GM21529 (cell line): Measurements from ENCODE around the gene GJA10.

Experiments used
- ATAC-seq: cut with Tn5 transposase; IDR thresholded peaks from one replicate; pipeline ENCODE4 v1.9.1; 2021; ENCODE audit not compliant: unreplicated experiment

The GJA10 gene

DNA sequence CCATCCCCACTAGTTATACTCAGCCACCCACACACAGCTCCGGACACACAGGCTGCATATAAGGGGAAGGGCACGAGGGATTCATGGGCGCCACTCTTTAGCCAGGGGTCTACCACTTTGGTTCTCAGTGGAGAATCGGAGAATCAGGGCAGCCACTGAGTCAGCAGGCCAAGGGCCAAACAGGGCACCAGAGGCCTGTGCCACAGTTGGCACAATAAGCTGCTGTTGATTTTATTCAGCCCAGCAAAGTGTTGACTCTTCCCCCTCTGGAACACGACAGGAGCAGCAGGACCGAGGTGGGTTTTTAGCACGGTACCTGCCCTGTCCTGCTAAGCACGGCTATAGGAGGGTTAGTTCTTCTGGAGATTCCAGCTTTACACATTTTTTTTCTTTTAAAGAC lies 48.3 kb downstream of the GJA10 start:
- ATAC-seq = no peak

DNA sequence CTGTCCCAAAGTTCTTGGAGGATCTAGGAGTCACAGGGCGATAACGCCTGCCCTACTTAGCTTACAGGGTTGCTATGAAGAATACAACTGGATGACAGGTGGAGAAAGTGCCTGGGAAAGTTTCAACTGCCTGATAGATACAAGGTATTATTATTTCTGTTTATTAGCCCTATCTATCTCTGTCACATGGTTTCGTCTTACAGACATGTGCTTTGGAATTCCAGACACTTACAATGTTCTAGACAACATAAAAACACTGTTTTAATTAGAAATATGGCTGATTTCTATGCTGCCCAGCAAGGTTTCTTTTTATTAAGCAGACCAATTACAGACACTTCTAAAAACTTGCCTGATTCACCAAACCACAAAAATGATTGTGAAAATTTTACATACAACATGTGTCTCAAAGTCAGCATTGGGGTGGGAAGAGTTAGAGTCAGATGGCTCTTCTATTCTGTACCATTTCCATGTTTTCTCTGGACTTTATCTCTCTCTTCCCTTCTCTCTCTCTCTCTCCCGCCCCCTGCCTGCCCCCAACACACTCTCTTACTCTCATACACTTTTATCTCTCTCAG lies 50.0 kb downstream of the GJA10 start:
- ATAC-seq = no peak

DNA sequence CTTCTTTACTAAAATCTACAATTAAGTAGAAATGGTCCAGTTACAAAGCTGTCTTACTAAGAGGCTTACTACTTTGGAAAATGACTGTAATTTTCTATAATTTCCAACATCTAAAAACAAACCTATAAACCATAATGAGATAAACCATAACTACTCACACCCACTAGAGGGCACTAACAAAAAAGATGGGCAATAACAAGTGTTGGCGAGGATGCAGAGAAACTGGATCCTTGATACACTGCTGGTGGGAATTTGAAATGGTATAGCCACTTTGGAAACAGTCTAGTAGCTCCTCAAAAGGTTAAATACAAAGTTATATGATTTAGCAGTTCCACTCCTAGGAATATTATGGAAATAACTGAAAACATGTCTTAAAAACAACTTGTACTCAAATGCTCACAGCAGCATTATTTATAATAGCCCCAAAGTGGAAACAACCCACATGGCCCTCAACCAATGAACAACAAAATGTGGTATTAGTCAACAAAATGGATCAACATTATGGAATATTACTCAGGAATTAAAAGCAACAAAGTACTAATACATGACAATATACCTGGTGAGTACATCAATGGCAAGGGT lies 50.6 kb downstream of the GJA10 start:
- ATAC-seq = no peak
